ENCODE measurements around the gene LYPLAL1.

LYPLAL1 gene

GRCh38 chr1:219159946-219160645 lies 13.6 kb upstream of the LYPLAL1 start:
- H3K4me3 ChIP-seq (replicated peaks; ENCODE audit: low read depth, low read length): no peak overlapping the region
- TF ChIP-seq CTCF (IDR thresholded peaks at IDR 0.05; ENCODE audit: low read depth, low read length, missing control alignments): no peak
- DNase-seq (ENCODE audit: extremely low read depth, low read depth): no peak

GRCh38 chr1:219160967-219161366 lies 12.7 kb upstream of the LYPLAL1 start:
- DNase-seq (ENCODE audit: extremely low read depth, low read depth): no peak
- H3K4me3 ChIP-seq (replicated peaks; ENCODE audit: low read depth, low read length): no peak overlapping the region
- no peak for TF ChIP-seq CTCF (IDR thresholded peaks at IDR 0.05; ENCODE audit: low read depth, low read length, missing control alignments)

GRCh38 chr1:219161371-219161770 lies 12.3 kb upstream of the LYPLAL1 start:
- no peak for TF ChIP-seq CTCF (IDR thresholded peaks at IDR 0.05; ENCODE audit: low read depth, low read length, missing control alignments)
- no peak overlapping the region for H3K4me3 ChIP-seq (replicated peaks; ENCODE audit: low read depth, low read length)
- DNase-seq (ENCODE audit: extremely low read depth, low read depth): no peak

- no peak for DNase-seq (ENCODE audit: extremely low read depth, low read depth)
- no peak overlapping the region for H3K4me3 ChIP-seq (replicated peaks; ENCODE audit: low read depth, low read length)
- no peak for TF ChIP-seq CTCF (IDR thresholded peaks at IDR 0.05; ENCODE audit: low read depth, low read length, missing control alignments)
Measured at GRCh38 chr1:219163401-219163954, 10.2 kb upstream of the LYPLAL1 start.

- DNase-seq (ENCODE audit: extremely low read depth, low read depth): no peak
- TF ChIP-seq CTCF (IDR thresholded peaks at IDR 0.05; ENCODE audit: low read depth, low read length, missing control alignments): no peak
- H3K4me3 ChIP-seq (replicated peaks; ENCODE audit: low read depth, low read length): no peak overlapping the region
Measured at GRCh38 chr1:219171192-219171935, 2.3 kb upstream of the LYPLAL1 start.

GRCh38 chr1:219172821-219173220 lies 857 bp upstream of the LYPLAL1 start:
- no peak overlapping the region for H3K4me3 ChIP-seq (replicated peaks; ENCODE audit: low read depth, low read length)
- no peak for DNase-seq (ENCODE audit: extremely low read depth, low read depth)
- no peak for TF ChIP-seq CTCF (IDR thresholded peaks at IDR 0.05; ENCODE audit: low read depth, low read length, missing control alignments)

All from HFF-Myc (cell line).